Panc1 (cell line): ENCODE measurements around the gene ANO2. TPM values are rescaled to one million over a fixed set of nuclear protein-coding genes. Genes with fewer than 3 reads are reported as not detected.

Experiments used
- ATAC-seq: fragments of 200-7000 bp; cut with Tn5 transposase; 2 replicates; pipeline ENCODE4 v1.9.1; 2020; ENCODE audit warnings: mild to moderate bottlenecking, moderate library complexity
- BruUV-seq: library from RNA; stranded (reverse); fragments of 400-500 nt; replicated peaks from 2 replicates; lab custom pipeline; 2021; lab: Mats Ljungman, UMichigan
- CTCF ChIA-PET: fragments of 300-600 bp; sonication (Branson Sonifier 250); formaldehyde crosslinking; loops from one replicate; lab custom pipeline; 2022; ENCODE audit warnings: antibody characterized with exemption; lab: Charles Lee
- POLR2A ChIA-PET: fragments of 300-600 bp; sonication (Branson Sonifier 250); formaldehyde crosslinking; loops from one replicate; lab custom pipeline; 2022; ENCODE audit warnings: antibody characterized with exemption; lab: Charles Lee
- DNase-seq: peaks from one replicate; pipeline ENCODE4 v3.0.0-alpha.2; 2010; ENCODE audit warnings: low read depth, low spot score
- H3K27ac ChIP-seq: 2 replicates; pipeline ENCODE4 v1.5.1; 2011; ENCODE audit warnings: mild to moderate bottlenecking, low read length, inconsistent platforms
- H3K27me3 ChIP-seq: fragments of 200-500 bp; sonication (Bioruptor generic); 2 replicates; pipeline ENCODE4 v1.6.0; 2014; ENCODE audit warnings: low read length, inconsistent platforms; ENCODE audit not compliant: control insufficient read depth, insufficient read depth
- H3K36me3 ChIP-seq: fragments of 200-500 bp; sonication (Bioruptor generic); 2 replicates; pipeline ENCODE4 v1.5.1; 2014; ENCODE audit warnings: inconsistent platforms, mild to moderate bottlenecking, low read length, moderate library complexity; ENCODE audit not compliant: control insufficient read depth, insufficient read depth
- H3K4me1 ChIP-seq: 2 replicates; pipeline ENCODE4 v1.5.1; 2011; ENCODE audit warnings: inconsistent platforms, mild to moderate bottlenecking, low read length, moderate library complexity; ENCODE audit not compliant: control insufficient read depth, insufficient read depth
- H3K4me3 ChIP-seq, 2 experiments: 2 replicates each; pipeline ENCODE4 v1.5.1; 2011 to 2012; ENCODE audit warnings: low read depth in 2 of 2, low read length in 2 of 2, mild to moderate bottlenecking in 2 of 2, inconsistent platforms in 1 of 2, moderate library complexity in 1 of 2
- H3K9me3 ChIP-seq: fragments of 200-500 bp; sonication (Bioruptor generic); 2 replicates; pipeline ENCODE4 v1.5.1; 2014; ENCODE audit warnings: low read depth, mild to moderate bottlenecking, inconsistent platforms, low read length, moderate library complexity; ENCODE audit not compliant: control insufficient read depth, insufficient read depth
- POLR2AphosphoS5 ChIP-seq: IDR thresholded peaks from 2 replicates; pipeline ENCODE4 v1.6.1; 2012; ENCODE audit warnings: mild to moderate bottlenecking, low read depth, low read length, moderate library complexity
- SIN3A ChIP-seq: IDR thresholded peaks from 2 replicates; pipeline ENCODE4 v1.6.1; 2012; ENCODE audit warnings: low read depth, mild to moderate bottlenecking, low read length, moderate library complexity, borderline replicate concordance; ENCODE audit not compliant: insufficient read depth
- TCF7L2 ChIP-seq: IDR thresholded peaks from 2 replicates; pipeline ENCODE4 v1.6.1; 2011; ENCODE audit warnings: mild to moderate bottlenecking, low read depth, low read length, inconsistent platforms
- in situ Hi-C: cut with HindIII; loops from 2 replicates; pipeline ENCODE4 v1.10.0; 2016; ENCODE audit warnings: low sequenced_read_pairs, low pct_unique_long_range_greater_than_20kb
- intact Hi-C: fragments of 100-400 bp; cut with micrococcal nuclease; formaldehyde crosslinking; loops from one replicate; pipeline ENCODE4 v1.10.0; 2022; ENCODE audit not compliant: unreplicated experiment
- total RNA-seq: library from RNA; stranded (reverse); gene quantifications from one replicate; pipeline ENCODE4 v1.2.1, GENCODE V29; 2021; ENCODE audit not compliant: unreplicated experiment
- TF ChIP-seq, protein P1 (sequence below), 2 experiments: IDR thresholded peaks; 2 replicates each; pipeline ENCODE4 v1.6.1; 2011 to 2012; ENCODE audit warnings: low read depth in 2 of 2, control low read depth in 1 of 2, low read length in 1 of 2, mild to moderate bottlenecking in 1 of 2, moderate library complexity in 1 of 2; ENCODE audit not compliant: insufficient read depth in 1 of 2
- TF ChIP-seq, protein P2 (sequence below): fragments of 450-650 bp; IDR thresholded peaks from 2 replicates; pipeline ENCODE4 v1.5.1; 2017; ENCODE audit warnings: mild to moderate bottlenecking

Gene ANO2
- total RNA-seq, 1 experiment from 2014 or later = not detected

DNA sequence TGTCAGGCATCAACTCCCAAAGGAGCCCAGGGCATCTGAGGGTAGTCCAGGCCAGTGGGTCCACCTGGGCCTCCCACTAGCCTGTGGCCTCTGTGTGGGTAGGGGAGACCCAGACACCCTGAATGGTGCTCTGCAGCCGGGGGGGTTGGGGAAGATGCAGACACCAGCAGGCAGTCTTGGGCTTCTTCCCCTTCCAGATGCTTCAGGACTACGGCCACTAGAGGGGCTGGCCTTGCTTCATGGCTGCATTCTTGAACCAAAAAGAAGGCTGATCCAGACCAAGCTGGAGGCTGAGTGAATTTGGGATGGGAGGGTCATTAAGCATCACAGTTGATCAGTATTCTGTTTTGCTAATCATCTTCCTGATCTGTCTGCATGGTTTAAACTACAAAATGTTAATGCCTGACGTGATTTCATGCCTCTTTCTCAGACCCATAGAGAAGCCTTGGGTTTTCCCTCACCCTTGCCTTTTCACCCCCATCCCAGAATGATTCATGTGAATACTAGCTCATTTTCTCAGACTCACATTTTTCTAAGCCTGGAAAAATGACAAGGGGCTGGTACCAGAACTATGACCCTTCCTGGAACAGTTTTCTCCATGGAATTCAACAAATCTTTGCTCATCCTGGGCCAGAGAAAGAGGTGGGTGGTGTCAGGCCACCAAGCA, 379.0 kb downstream of the ANO2 start:
- H3K4me1 ChIP-seq = no peaks in the 10 kb centered on the region
- H3K27ac ChIP-seq = no peak overlapping the region
- ChIA-PET POLR2A (no interaction called here), CTCF (no interaction called here)
- no peaks in the 10 kb centered on the region for H3K36me3 ChIP-seq
- peaks cover 5% of the 10 kb centered on the region; the same call in 1 of the 2 replicates for H3K27me3 ChIP-seq
- BruUV-seq = no TSS peak
- DNase-seq (no peak), ATAC-seq (no peak)
- H3K4me3 ChIP-seq = no peak overlapping the region
- in situ Hi-C loops (no loop called here), intact Hi-C loops (no loop called here)
- no peaks in the 10 kb centered on the region for H3K9me3 ChIP-seq
- TF ChIP-seq, protein P1, sequence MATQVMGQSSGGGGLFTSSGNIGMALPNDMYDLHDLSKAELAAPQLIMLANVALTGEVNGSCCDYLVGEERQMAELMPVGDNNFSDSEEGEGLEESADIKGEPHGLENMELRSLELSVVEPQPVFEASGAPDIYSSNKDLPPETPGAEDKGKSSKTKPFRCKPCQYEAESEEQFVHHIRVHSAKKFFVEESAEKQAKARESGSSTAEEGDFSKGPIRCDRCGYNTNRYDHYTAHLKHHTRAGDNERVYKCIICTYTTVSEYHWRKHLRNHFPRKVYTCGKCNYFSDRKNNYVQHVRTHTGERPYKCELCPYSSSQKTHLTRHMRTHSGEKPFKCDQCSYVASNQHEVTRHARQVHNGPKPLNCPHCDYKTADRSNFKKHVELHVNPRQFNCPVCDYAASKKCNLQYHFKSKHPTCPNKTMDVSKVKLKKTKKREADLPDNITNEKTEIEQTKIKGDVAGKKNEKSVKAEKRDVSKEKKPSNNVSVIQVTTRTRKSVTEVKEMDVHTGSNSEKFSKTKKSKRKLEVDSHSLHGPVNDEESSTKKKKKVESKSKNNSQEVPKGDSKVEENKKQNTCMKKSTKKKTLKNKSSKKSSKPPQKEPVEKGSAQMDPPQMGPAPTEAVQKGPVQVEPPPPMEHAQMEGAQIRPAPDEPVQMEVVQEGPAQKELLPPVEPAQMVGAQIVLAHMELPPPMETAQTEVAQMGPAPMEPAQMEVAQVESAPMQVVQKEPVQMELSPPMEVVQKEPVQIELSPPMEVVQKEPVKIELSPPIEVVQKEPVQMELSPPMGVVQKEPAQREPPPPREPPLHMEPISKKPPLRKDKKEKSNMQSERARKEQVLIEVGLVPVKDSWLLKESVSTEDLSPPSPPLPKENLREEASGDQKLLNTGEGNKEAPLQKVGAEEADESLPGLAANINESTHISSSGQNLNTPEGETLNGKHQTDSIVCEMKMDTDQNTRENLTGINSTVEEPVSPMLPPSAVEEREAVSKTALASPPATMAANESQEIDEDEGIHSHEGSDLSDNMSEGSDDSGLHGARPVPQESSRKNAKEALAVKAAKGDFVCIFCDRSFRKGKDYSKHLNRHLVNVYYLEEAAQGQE (IDR thresholded peaks at IDR 0.05; ENCODE audit: insufficient read depth in 1 of 2, low read depth in 2 of 2, low read length in 1 of 2) = no peak
- TF ChIP-seq SIN3A (no peak), TCF7L2 (no peak), POLR2AphosphoS5 (no peak)
- TF ChIP-seq, protein P2, sequence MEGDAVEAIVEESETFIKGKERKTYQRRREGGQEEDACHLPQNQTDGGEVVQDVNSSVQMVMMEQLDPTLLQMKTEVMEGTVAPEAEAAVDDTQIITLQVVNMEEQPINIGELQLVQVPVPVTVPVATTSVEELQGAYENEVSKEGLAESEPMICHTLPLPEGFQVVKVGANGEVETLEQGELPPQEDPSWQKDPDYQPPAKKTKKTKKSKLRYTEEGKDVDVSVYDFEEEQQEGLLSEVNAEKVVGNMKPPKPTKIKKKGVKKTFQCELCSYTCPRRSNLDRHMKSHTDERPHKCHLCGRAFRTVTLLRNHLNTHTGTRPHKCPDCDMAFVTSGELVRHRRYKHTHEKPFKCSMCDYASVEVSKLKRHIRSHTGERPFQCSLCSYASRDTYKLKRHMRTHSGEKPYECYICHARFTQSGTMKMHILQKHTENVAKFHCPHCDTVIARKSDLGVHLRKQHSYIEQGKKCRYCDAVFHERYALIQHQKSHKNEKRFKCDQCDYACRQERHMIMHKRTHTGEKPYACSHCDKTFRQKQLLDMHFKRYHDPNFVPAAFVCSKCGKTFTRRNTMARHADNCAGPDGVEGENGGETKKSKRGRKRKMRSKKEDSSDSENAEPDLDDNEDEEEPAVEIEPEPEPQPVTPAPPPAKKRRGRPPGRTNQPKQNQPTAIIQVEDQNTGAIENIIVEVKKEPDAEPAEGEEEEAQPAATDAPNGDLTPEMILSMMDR = no peak

DNA sequence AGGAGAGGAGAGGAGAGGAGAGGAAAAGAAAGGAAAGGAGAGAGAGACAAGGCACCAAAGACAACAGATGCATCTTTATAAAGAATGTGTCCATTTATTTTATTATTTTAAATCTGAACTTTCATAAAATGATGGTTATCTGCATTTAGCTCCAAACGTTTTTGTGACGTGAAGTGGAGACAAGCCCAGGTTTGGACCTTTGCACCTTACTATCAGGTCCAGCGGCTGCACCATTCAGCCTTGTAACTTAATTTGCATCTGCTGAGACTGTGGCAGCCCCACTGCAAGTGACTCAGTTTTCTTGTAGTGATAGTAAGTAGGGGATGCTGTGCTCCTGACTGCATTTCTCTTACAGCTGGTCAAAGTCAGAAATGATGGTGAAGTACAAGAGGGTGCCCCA, 382.5 kb downstream of the ANO2 start:
- in situ Hi-C loops = no loop called here
- ChIA-PET POLR2A (no interaction called here), CTCF (no interaction called here)
- no TSS peak for BruUV-seq
- H3K27me3 ChIP-seq = peaks cover 1% of the 10 kb centered on the region; the same call in 1 of the 2 replicates
- H3K27ac ChIP-seq = no peak overlapping the region
- no peaks in the 10 kb centered on the region for H3K9me3 ChIP-seq
- H3K4me1 ChIP-seq = no peaks in the 10 kb centered on the region
- ATAC-seq = no peak
- H3K4me3 ChIP-seq = no peak overlapping the region
- DNase-seq = no peak
- TF ChIP-seq, protein P1 (IDR thresholded peaks at IDR 0.05; ENCODE audit: insufficient read depth in 1 of 2, low read depth in 2 of 2, low read length in 1 of 2) = no peak
- TF ChIP-seq POLR2AphosphoS5 (no peak), SIN3A (no peak), TCF7L2 (no peak)
- TF ChIP-seq, protein P2 = no peak
- H3K36me3 ChIP-seq = no peaks in the 10 kb centered on the region
- intact Hi-C loops = no loop called here
